ENCODE results near the gene PATJ. TPM values are rescaled to one million over a fixed set of nuclear protein-coding genes. Genes with fewer than 3 reads are reported as not detected.

Gene PATJ
- total RNA-seq, 1 donor from 2014 or later, result 31.2 TPM

GRCh38 chr1:62097464-62097863 lies 355.2 kb downstream of the PATJ start:
- ATAC-seq (ENCODE audit: low read depth), result no peak
- intact Hi-C loops (cut with micrococcal nuclease), result no loop called here
- Mint-ChIP-seq H3K9me3 (no peaks in the 10 kb centered on the region), H3K27me3 (no peaks in the 10 kb centered on the region), H3K27ac (no peak overlapping the region), H3K36me3 (ENCODE audit: low read depth) (peaks cover 18% of the 10 kb centered on the region), H3K4me1 (no peaks in the 10 kb centered on the region), H3K4me3 (no peak overlapping the region)
- ChIA-PET POLR2A (no interaction called here), CTCF (interaction anchor here (1.5 kb wide), 1 partner anchor 15 kb away, joined by 5 read pairs; no protein-coding TSS in a partner anchor)
- no peak for DNase-seq
- TF ChIP-seq CTCF (IDR thresholded peaks at IDR 0.05), result no peak

- no peak for TF ChIP-seq CTCF (IDR thresholded peaks at IDR 0.05)
- H3K27me3 Mint-ChIP-seq, result no peaks in the 10 kb centered on the region
- CTCF ChIA-PET, result no interaction called here
- POLR2A ChIA-PET, result no interaction called here
- intact Hi-C loops (cut with micrococcal nuclease), result no loop called here
- H3K36me3 Mint-ChIP-seq (ENCODE audit: low read depth), result peaks cover 18% of the 10 kb centered on the region
- H3K4me3 Mint-ChIP-seq, result no peak overlapping the region
- no peaks in the 10 kb centered on the region for H3K9me3 Mint-ChIP-seq
- ATAC-seq (ENCODE audit: low read depth), result no peak
- H3K27ac Mint-ChIP-seq, result no peak overlapping the region
- DNase-seq, result no peak
- H3K4me1 Mint-ChIP-seq, result no peaks in the 10 kb centered on the region
Observed at GRCh38 chr1:62100442-62100841, 358.2 kb downstream of the PATJ start.

GRCh38 chr1:62103846-62104245 lies 361.6 kb downstream of the PATJ start:
- Mint-ChIP-seq H3K27ac (no peak overlapping the region), H3K9me3 (no peaks in the 10 kb centered on the region), H3K36me3 (ENCODE audit: low read depth) (peaks cover 10% of the 10 kb centered on the region), H3K27me3 (no peaks in the 10 kb centered on the region), H3K4me1 (no peaks in the 10 kb centered on the region), H3K4me3 (no peak overlapping the region)
- ChIA-PET POLR2A (no interaction called here), CTCF (no interaction called here)
- no peak for DNase-seq
- TF ChIP-seq CTCF (IDR thresholded peaks at IDR 0.05), result no peak
- no peak for ATAC-seq (ENCODE audit: low read depth)
- intact Hi-C loops (cut with micrococcal nuclease), result no loop called here

GRCh38 chr1:62107923-62108322 lies 365.6 kb downstream of the PATJ start:
- Mint-ChIP-seq H3K27me3 (no peaks in the 10 kb centered on the region), H3K9me3 (no peaks in the 10 kb centered on the region), H3K27ac (no peak overlapping the region), H3K4me1 (no peaks in the 10 kb centered on the region), H3K4me3 (no peak overlapping the region), H3K36me3 (ENCODE audit: low read depth) (no peaks in the 10 kb centered on the region)
- TF ChIP-seq CTCF (IDR thresholded peaks at IDR 0.05), result no peak
- POLR2A ChIA-PET, result no interaction called here
- DNase-seq (no peak), ATAC-seq (ENCODE audit: low read depth) (no peak)
- CTCF ChIA-PET, result no interaction called here
- intact Hi-C loops (cut with micrococcal nuclease), result no loop called here

- ATAC-seq (ENCODE audit: low read depth) (no peak), DNase-seq (no peak)
- H3K4me3 Mint-ChIP-seq, result no peak overlapping the region
- no peaks in the 10 kb centered on the region for H3K27me3 Mint-ChIP-seq
- no peak overlapping the region for H3K27ac Mint-ChIP-seq
- no peaks in the 10 kb centered on the region for H3K4me1 Mint-ChIP-seq
- ChIA-PET CTCF (no interaction called here), POLR2A (no interaction called here)
- intact Hi-C loops (cut with micrococcal nuclease), result no loop called here
- H3K36me3 Mint-ChIP-seq (ENCODE audit: low read depth), result peaks cover 5% of the 10 kb centered on the region
- no peak for TF ChIP-seq CTCF (IDR thresholded peaks at IDR 0.05)
- H3K9me3 Mint-ChIP-seq, result no peaks in the 10 kb centered on the region
Observed at GRCh38 chr1:62109124-62109523, 366.8 kb downstream of the PATJ start.
